Measurements from ENCODE around the gene PDE4B. TPM values are rescaled to one million over a fixed set of nuclear protein-coding genes. Genes with fewer than 3 reads are reported as not detected.

Gene PDE4B
- total and polyA plus RNA-seq, 9 donors: 1.7 to 8.2 (median 5.1) TPM

GRCh38 chr1:65827346-65827745 is 34.7 kb downstream of the PDE4B start:
- Histone ChIP-seq H3K27me3 (no peaks in the 10 kb centered on the region), H3K4me1 (ENCODE audit: insufficient read depth) (no peaks in the 10 kb centered on the region), H3K36me3 (no peaks in the 10 kb centered on the region), H3K27ac (no peak overlapping the region), H3K4me3 (no peak overlapping the region), H3K9me3 (no peaks in the 10 kb centered on the region)
- intact Hi-C loops (cut with DNase I): no loop called here
- DNase-seq: no peak
- 84 to 92% (median 89%) methylated on average over 1 of the region's 1 CpG for WGBS, 3 donors
- TF ChIP-seq EP300 (IDR thresholded peaks at IDR 0.05) (no peak), CTCF (IDR thresholded peaks at IDR 0.05) (no peak), POLR2A (IDR thresholded peaks at IDR 0.05) (no peak)

GRCh38 chr1:65830306-65830705 is 37.6 kb downstream of the PDE4B start:
- H3K36me3 ChIP-seq: no peaks in the 10 kb centered on the region
- no peak for DNase-seq
- H3K27ac ChIP-seq: no peak overlapping the region
- H3K9me3 ChIP-seq: no peaks in the 10 kb centered on the region
- intact Hi-C loops (cut with DNase I): no loop called here
- TF ChIP-seq POLR2A (IDR thresholded peaks at IDR 0.05) (no peak), CTCF (IDR thresholded peaks at IDR 0.05) (no peak), EP300 (IDR thresholded peaks at IDR 0.05) (no peak)
- H3K27me3 ChIP-seq: no peaks in the 10 kb centered on the region
- WGBS, 3 donors: 86 to 88% (median 88%) methylated on average over 1 of the region's 1 CpG
- H3K4me3 ChIP-seq: no peak overlapping the region
- H3K4me1 ChIP-seq (ENCODE audit: insufficient read depth): no peaks in the 10 kb centered on the region

GRCh38 chr1:65832296-65832695 is 39.6 kb downstream of the PDE4B start:
- TF ChIP-seq EP300 (IDR thresholded peaks at IDR 0.05) (no peak), POLR2A (IDR thresholded peaks at IDR 0.05) (no peak), CTCF (IDR thresholded peaks at IDR 0.05) (no peak)
- no peak for DNase-seq
- no peak overlapping the region for H3K4me3 ChIP-seq
- 28 to 66% (median 57%) methylated on average over 3 of the region's 3 CpGs for WGBS, 3 donors
- H3K27me3 ChIP-seq: no peaks in the 10 kb centered on the region
- intact Hi-C loops (cut with DNase I): no loop called here
- no peak overlapping the region for H3K27ac ChIP-seq
- H3K4me1 ChIP-seq (ENCODE audit: insufficient read depth): no peaks in the 10 kb centered on the region
- H3K36me3 ChIP-seq: no peaks in the 10 kb centered on the region
- no peaks in the 10 kb centered on the region for H3K9me3 ChIP-seq

GRCh38 chr1:65836686-65837085 is 44.0 kb downstream of the PDE4B start:
- Histone ChIP-seq H3K36me3 (no peaks in the 10 kb centered on the region), H3K27ac (no peak overlapping the region), H3K27me3 (no peaks in the 10 kb centered on the region), H3K4me1 (ENCODE audit: insufficient read depth) (no peaks in the 10 kb centered on the region), H3K4me3 (no peak overlapping the region), H3K9me3 (no peaks in the 10 kb centered on the region)
- no peak for DNase-seq
- intact Hi-C loops (cut with DNase I): no loop called here
- WGBS, 3 donors: 70 to 82% (median 74%) methylated on average over 3 of the region's 3 CpGs
- TF ChIP-seq POLR2A (IDR thresholded peaks at IDR 0.05) (no peak), CTCF (IDR thresholded peaks at IDR 0.05) (no peak), EP300 (IDR thresholded peaks at IDR 0.05) (no peak)

- 91 to 94% (median 92%) methylated on average over 7 of the region's 7 CpGs for WGBS, 3 donors
- H3K27me3 ChIP-seq: no peaks in the 10 kb centered on the region
- no peaks in the 10 kb centered on the region for H3K4me1 ChIP-seq (ENCODE audit: insufficient read depth)
- DNase-seq: no peak
- H3K9me3 ChIP-seq: no peaks in the 10 kb centered on the region
- no peak overlapping the region for H3K4me3 ChIP-seq
- intact Hi-C loops (cut with DNase I): no loop called here
- no peaks in the 10 kb centered on the region for H3K36me3 ChIP-seq
- TF ChIP-seq POLR2A (IDR thresholded peaks at IDR 0.05) (no peak), EP300 (IDR thresholded peaks at IDR 0.05) (no peak), CTCF (IDR thresholded peaks at IDR 0.05) (no peak)
- no peak overlapping the region for H3K27ac ChIP-seq
Measured at GRCh38 chr1:65840683-65841082, 48.0 kb downstream of the PDE4B start.
